Heart right ventricle (tissue), 16 donors: ENCODE data around the gene TUBA4A. TPM values are rescaled to one million over a fixed set of nuclear protein-coding genes. Genes with fewer than 3 reads are reported as not detected.

Experiments
- ATAC-seq, 8 donors: fragments of 200-7000 bp; cut with Tn5 transposase; one replicate each; pipeline ENCODE4 v1.9.1; 2020; ENCODE audit warnings: mild to moderate bottlenecking in 8 of 8, moderate library complexity in 8 of 8, moderate number of reproducible peaks in 1 of 8
- DNase-seq, 2 donors: peaks; one replicate each; pipeline ENCODE4 v3.0.0-alpha.2; 2020
- H3K27ac ChIP-seq, 10 donors: fragments of 200-600 bp; sonication (generic) in 2 of 10; one replicate each; pipeline versions ENCODE4 v1.5.0 to v1.8.0; 2020 to 2022; ENCODE audit warnings: mild to moderate bottlenecking in 3 of 10
- H3K27me3 ChIP-seq, 7 donors: fragments of 200-600 bp; one replicate each; pipeline ENCODE4 v1.8.0; 2021 to 2022; ENCODE audit warnings: mild to moderate bottlenecking in 2 of 7
- H3K36me3 ChIP-seq, 9 donors: fragments of 200-600 bp; sonication (generic) in 1 of 9; one replicate each; pipeline versions ENCODE4 v1.5.0 to v1.8.0; 2020 to 2022; ENCODE audit warnings: mild to moderate bottlenecking in 2 of 9
- H3K4me1 ChIP-seq, 9 donors: fragments of 200-600 bp; sonication (generic) in 1 of 9; one replicate each; pipeline versions ENCODE4 v1.5.0 to v1.8.0; 2020 to 2022; ENCODE audit warnings: mild to moderate bottlenecking in 4 of 9
- H3K4me3 ChIP-seq, 10 donors: fragments of 200-600 bp; sonication (generic) in 2 of 10; one replicate each; pipeline versions ENCODE4 v1.5.0 to v1.8.0; 2020 to 2022; ENCODE audit warnings: mild to moderate bottlenecking in 7 of 10, moderate library complexity in 2 of 10
- H3K9me3 ChIP-seq, 11 donors: fragments of 200-600 bp in 10 of 11; sonication (generic) in 2 of 11; one replicate each; pipeline versions ENCODE4 v1.5.0 to v1.8.0; 2013 to 2022; ENCODE audit warnings: mild to moderate bottlenecking in 2 of 11, control low read depth in 1 of 11, moderate library complexity in 1 of 11
- CTCF ChIP-seq, 9 donors: fragments of 200-600 bp; sonication (generic) in 2 of 9; IDR thresholded peaks; one replicate each; pipeline versions ENCODE4 v1.5.0 to v1.8.0; 2021 to 2022; ENCODE audit warnings: antibody characterized with exemption in 9 of 9, mild to moderate bottlenecking in 5 of 9, moderate library complexity in 1 of 9
- WGBS, 2 donors: extraction: QIAGEN DNeasy Blood & Tissue Kit; methylation state at CpG; one replicate each; pipeline ENCODE4 v1.1.7; 2013; ENCODE audit warnings: inconsistent platforms in 1 of 2; 5-methylcytosine and 5-hydroxymethylcytosine counted together
- intact Hi-C, 10 donors: fragments of 100-400 bp; cut with DNase I; formaldehyde crosslinking; loops; one replicate each; pipeline versions ENCODE4 v1.11.1 to v1.14.2; 2022
- polyA plus RNA-seq, 2 donors: library from polyadenylated mRNA; stranded (reverse); fragments of 200-250 nt; gene quantifications; one replicate each; pipeline ENCODE4 v1.2.3, GENCODE V29; 2013
- total RNA-seq, 10 donors: library from RNA; stranded (reverse); fragmentation: NEBNext Ultra II Directional in 3 of 10; extraction: Animal tissue kit (Norgen Biotek cat#: 25700) in 3 of 10; gene quantifications; one replicate each; pipeline versions ENCODE4 v1.2.1 to v1.2.4, GENCODE V29; 2021 to 2023
- donor health status: Arrhythmogenic right ventricular cardiomyopathy.
- donor health status: ischemic (EF 13 %, LVEDD 7.1; RV severe dilation, severe dysfunction).
- donor health status: healthy with polysubstance abuse.
- donor health status: DM: no; HTN: yes; CAD: no.
- donor health status: DM: no; HTN: no; CAD: no.
- donor health status: ischemic (EF 25% LVEDD 6.9; RV normal size, moderate dysfunction).
- donor health status: ischemic (EF 25% LVEDD 5.7; RV mildly dilated, moderate dysfunction).
- donor health status: healthy.
- donor health status: DM: yes; HTN: yes; CAD: no.
- donor health status: Ischemic cardiomyopathy.
- donor health status: ischemic (EF 35%, LVEDD 5.7; RV mildly dilated, moderate dysfunction).
- donor health status: nonischemic (EF 11% LVEDD 7.7; RV severe dilation, severe dysfunction).
- donor health status: DM: yes; HTN: yes; CAD: no.
- donor health status: PGD.
- donor health status: ischemic (EF 29% LVEDD 5.4; RV normal size, mild dysfunction).
- donor health status: nonischemic (EF 23%, LVEDD 6.1; RV moderate dilation, normal function).

TUBA4A gene
- total and polyA plus RNA-seq, 12 donors, result 61.0 to 341 (median 145) TPM

GRCh38 chr2:219277703-219278654 lies 24.3 kb upstream of the TUBA4A start:
- peaks cover 11 to 63% (median 36%) of the 10 kb centered on the region in 9 donors for H3K4me1 ChIP-seq

GRCh38 chr2:219274361-219274921 lies 20.7 kb upstream of the TUBA4A start:
- H3K36me3 ChIP-seq, result no peaks in the 10 kb centered on the region
- no peak for TF ChIP-seq CTCF (IDR thresholded peaks at IDR 0.05)
- 24 to 34% methylated on average over 6 of the region's 6 CpGs for WGBS, 2 donors
- H3K4me3 ChIP-seq, result no peak overlapping the region
- no peaks in the 10 kb centered on the region for H3K9me3 ChIP-seq
- intact Hi-C loops, result no loop called here
- peak overlapping the region; percentile 51 to 98 (median 90) for H3K27ac ChIP-seq
- ATAC-seq (peak in 5 of 8 donors; percentile 24 to 62 (median 31)), DNase-seq (peak in 1 of 2 donors; percentile 68)
- peaks cover 11 to 41% (median 26%) of the 10 kb centered on the region in 9 donors for H3K4me1 ChIP-seq
- H3K27me3 ChIP-seq, result no peaks in the 10 kb centered on the region

More at GRCh38 chr2:219277703-219278654, 24.3 kb upstream of the TUBA4A start:
- WGBS, 2 donors, result 25% methylated on average over 25 of the region's 25 CpGs
- ATAC-seq (peak in 7 of 8 donors; percentile 8 to 56 (median 19)), DNase-seq (peak; percentile 76 to 83)
- intact Hi-C loops, result loop anchor here in 6 of 10 donors (1.0 to 5.0 kb wide), 7 partner anchors 17 to 116 kb away; partner anchors contain the start of genes TUBA4A (in 2 of the 6), TUBA4B (in 2 of the 6), ANKZF1 (in 1 of the 6) and ATG9A (in 1 of the 6)
- peak; percentile 96 to 99 (median 99) for TF ChIP-seq CTCF (IDR thresholded peaks at IDR 0.05)
- H3K36me3 ChIP-seq, result peaks cover 0 to 29% (median 22%) of the 10 kb centered on the region in 9 donors
- H3K9me3 ChIP-seq, result no peaks in the 10 kb centered on the region
- no peaks in the 10 kb centered on the region for H3K27me3 ChIP-seq
- peak overlapping the region in 7 of 10 donors; percentile 10 to 96 (median 77) for H3K4me3 ChIP-seq
- peak overlapping the region; percentile 91 to 100 (median 98) for H3K27ac ChIP-seq

- ATAC-seq, result peak in 1 of 8 donors; percentile 29
- no peaks in the 10 kb centered on the region for H3K27me3 ChIP-seq
- intact Hi-C loops, result no loop called here
These were observed 20.2 kb upstream of the TUBA4A start for GRCh38 chr2:219273937-219274336.

More at GRCh38 chr2:219273937-219274336, 20.2 kb upstream of the TUBA4A start:
- Histone ChIP-seq H3K27ac (peak overlapping the region; percentile 51 to 98 (median 90)), H3K4me3 (no peak overlapping the region), H3K9me3 (no peaks in the 10 kb centered on the region), H3K4me1 (peaks cover 11 to 46% (median 26%) of the 10 kb centered on the region in 9 donors), H3K36me3 (no peaks in the 10 kb centered on the region)
- DNase-seq, result no peak
- no peak for TF ChIP-seq CTCF (IDR thresholded peaks at IDR 0.05)
- 74 to 82% methylated on average over 3 of the region's 3 CpGs for WGBS, 2 donors
